Anterior cingulate cortex (tissue), 58 donors: ENCODE data around the gene BCDIN3D.
A peak's percentile ranks its signal among the peaks of the same experiment; 100 is the strongest.
"Not testable (repeated sequence)": the region's sequence is repeated elsewhere in the genome, so short reads cannot be mapped to it uniquely, and the experiment has no call there.

ENCODE experiments used
- DNase-seq, 58 donors: peaks; one replicate each; lab custom pipeline; 2025; lab: John Stamatoyannopoulos, UW

The BCDIN3D gene

GRCh38 chr12:49842519-49843352 lies at the start of gene BCDIN3D:
BCDIN3D (minus strand) TSS chr12:49843106; CDS start chr12:49843087, 19 bp downstream.
- DNase-seq: peak; percentile 35 to 93 (median 85)

- DNase-seq: no peak
Measured at GRCh38 chr12:49892084-49892731, 49.3 kb upstream of the BCDIN3D start.

DNA sequence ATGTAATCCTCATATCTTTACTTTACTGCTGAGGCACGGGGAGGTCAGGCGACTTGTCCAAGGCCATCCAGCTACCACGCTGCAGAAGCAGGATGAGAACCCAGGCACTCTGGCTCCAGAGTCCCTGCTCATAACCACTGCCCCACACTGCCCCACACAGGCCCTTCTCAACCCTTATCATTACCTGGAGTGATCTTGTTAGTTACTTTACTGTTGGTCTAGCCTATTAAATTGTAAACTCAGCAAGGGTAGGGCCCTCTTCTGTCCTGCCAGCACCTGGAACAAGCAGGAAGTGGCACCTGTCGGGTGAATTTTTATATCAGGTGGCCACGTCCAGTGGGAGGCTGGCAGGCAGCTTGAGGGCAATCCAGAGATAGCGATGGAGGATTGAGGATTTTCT lies 48.6 kb upstream of the BCDIN3D start:
- no peak for DNase-seq

GRCh38 chr12:49891012-49891411 lies 48.1 kb upstream of the BCDIN3D start:
- DNase-seq: no peak

- no peak for DNase-seq
Measured at GRCh38 chr12:49890096-49890461, 47.2 kb upstream of the BCDIN3D start.

DNA sequence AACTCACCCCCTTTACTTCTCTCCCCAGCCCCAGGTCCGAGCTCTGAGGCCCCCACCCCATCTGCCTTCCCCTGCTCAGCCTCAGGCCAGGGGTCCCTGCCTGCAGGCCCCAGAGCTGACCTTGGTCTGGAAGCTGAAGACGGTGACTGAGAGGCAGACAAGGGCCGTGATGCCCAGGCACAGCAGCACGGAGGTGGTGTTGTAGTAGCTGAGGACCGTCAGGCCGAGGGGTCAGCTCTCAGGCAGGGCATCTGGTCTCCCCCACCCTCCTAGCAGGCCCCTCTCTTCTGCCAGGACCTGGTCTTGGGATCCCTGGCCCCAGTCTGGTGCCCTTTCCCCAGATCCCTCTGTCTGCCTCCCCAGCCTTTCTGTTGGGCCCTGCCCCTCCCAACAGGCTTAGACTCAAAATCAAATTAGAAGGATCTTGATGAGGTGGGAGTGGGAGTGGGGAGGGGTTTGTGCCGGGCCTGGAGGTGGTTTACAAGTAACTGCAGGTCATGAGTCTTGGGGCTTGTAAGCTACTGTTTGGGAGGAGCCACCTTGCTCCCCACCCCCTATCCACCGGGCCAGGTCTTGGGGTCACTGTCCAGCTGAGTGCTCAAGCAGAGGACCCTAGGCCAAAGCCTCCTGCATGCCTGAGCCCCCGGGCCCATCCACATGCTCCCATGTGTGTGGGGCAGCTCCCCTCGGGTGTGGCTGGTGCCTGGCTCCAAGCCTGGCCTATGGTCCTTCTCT lies 46.6 kb upstream of the BCDIN3D start:
- no peak for DNase-seq

DNA sequence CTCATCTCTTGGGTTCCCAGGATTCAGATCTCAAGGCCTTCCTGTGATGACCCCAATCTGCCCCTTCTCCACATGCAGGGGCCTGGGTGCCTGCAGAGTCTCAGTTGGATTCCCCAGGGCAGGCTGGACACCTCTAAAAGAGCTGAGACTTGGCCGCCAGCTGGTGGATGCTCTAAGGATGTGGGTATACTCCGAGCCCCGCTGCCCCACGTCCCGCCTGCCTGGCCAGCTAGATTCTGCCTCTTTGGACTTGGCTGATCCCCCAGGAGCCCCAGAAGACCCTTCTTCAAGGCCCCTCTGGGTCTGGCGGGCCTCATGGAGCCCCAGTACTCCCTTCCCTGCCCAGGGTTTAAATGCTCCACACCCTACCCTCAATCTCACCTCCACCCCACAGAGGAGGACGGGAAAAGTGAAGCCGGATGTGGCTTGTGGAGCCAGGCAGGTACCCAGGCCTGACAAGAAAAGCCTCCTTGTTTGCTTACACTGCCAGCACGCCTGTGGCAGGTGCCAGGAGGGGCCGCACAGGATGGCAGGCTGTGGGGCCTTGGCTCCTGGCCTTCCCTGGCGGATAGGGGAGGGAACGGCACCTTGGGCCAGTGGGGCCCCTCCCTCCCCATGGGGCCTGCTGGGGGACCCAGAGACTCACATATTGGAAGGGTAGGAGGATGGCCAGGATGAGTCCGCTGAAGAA lies 45.7 kb upstream of the BCDIN3D start:
- DNase-seq: no peak

DNA sequence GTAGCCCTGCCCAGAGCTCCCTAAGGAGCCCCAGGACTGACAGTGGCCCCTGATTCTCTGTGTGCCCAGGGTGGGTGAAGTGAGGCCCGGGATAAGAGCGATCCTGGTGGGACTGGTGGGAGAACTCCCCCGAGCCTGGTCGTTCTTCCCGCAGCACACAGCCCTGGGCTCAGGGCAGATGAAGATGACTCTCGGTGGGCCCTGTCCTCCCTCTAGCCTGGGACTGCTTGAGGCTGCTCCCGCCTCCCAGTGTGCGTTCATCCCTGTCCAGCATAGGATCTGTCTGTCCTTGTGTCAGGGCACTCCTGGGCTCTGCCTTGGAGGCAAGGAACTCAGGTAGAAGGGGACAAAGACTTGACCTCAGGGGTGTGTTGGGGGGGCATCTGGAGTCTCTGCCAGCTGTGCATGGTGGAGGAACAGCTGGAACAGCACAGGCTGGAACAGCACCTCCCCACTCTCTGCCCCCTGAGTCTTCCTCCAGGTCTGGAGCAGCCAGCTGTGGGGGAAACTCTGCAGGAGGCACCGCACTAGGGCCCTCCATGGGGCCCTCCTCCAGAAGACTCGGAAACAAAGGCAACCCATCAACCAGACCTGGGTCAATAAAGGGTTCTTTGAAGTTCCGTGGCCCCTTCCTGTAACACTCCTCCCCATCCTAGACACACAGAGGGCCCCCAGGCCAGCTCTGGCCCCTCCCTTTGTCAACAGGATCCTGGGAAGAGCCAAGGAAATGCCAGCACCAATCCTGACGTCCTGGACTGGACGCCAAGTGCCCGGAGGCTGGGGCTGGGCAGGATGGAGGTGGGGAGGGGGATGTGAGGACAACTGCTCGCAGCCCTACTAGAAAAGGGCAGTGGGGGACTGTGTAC lies 44.9 kb upstream of the BCDIN3D start:
- no peak for DNase-seq

DNA sequence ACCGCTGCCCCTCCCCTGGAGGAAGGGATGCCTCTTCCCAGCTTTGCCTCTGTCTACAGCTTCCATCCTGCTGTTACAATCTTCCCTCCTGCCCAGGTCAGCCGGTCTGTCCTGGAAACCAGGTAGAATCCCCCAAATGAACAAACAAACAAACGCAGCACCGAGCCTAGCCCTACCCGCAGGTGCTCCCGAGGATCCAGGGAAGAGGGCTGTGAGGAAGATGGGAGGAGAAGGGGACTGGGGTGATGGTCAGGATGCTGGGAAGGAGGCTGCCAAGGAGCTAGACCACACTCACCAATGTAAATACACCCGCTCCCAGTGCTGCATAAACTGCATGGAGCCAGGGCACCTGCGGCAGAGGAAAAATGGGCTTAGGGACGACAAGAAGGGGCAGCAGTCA lies 44.2 kb upstream of the BCDIN3D start:
- no peak for DNase-seq

DNA sequence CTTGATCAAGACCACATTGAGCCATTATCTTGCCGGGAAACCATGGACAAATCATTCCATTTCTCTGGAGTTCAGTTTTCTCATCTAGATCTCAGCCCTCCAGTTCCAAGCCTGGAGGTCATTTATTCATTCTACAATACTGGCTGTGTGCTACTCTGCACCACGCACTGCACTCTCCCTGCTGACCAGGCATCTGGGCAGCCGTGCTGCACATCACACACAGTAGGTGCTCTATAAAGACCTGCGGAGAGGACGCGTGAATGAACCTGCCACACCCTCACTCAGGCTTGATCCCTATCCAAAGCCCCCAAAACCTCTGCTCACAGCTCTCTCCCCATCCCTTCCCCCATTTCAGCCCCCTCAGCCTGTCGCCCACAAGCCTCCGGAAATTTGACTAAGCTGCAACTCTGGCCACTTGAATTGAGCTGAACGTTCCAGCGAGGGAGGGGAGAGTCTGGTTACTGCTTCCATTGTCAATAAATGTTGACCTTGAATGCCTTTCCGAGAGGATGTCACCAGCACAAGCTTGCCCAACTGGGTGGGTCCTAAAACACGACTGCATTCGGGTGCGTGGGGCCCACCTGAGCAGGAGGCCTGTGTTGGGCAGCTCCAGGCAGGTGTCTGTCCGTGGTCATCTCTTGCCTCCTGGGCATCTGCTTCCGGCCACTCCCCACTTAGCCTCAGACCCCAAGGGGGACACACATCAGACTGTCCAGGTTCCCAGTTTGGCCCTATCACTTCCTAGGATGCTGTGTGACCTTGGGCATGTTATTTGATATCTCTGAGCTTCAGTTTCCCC lies 43.0 kb upstream of the BCDIN3D start:
- DNase-seq: no peak

DNA sequence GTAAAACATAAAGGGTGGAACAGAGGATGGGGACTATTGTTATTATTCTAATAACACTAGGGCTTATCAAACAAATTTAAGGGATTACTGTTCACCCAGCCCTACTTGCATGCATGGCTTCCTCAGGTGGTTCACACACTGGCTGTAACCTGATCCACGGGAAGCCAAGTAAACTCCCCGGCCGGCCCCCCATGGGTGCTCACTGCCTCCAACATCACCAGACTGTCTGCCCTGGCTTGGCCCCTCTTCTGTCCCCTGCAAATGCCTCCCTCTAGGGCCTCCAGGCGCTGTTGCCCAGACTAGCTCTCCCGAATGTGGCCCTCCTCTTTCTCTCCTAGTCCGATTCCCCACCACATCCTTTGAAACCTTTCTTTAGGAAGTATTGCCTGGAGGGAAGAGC lies 42.2 kb upstream of the BCDIN3D start:
- no peak for DNase-seq

DNA sequence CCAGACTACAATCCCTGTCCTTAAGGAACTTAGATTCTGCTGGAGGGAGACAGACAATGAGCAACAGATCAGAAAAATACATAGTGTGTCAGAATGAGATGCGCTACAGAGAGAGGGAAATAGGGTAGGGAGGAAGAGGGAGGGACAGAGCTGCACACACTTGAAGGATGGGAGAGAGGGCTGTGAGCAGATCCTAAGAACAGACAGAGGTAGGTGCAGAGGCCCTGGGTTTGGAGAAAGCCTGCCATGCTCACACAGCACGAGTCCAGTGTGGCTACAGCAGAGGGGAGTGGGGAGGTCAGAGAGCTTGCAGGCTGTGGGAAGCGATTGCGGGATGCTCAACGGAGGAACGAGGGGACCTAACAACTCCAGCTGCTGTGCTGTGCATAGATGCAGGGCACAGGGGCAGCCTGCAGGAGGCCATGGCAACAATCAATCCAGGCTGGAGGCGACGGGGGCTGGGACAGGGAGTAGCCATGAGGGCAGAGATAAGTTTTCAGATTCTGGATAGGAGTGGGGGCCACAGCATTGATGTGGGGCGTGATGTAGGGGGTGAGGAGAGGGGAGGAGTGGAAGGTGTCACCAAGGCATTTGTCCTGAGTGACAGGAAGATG lies 40.1 kb upstream of the BCDIN3D start:
- DNase-seq: no peak

DNA sequence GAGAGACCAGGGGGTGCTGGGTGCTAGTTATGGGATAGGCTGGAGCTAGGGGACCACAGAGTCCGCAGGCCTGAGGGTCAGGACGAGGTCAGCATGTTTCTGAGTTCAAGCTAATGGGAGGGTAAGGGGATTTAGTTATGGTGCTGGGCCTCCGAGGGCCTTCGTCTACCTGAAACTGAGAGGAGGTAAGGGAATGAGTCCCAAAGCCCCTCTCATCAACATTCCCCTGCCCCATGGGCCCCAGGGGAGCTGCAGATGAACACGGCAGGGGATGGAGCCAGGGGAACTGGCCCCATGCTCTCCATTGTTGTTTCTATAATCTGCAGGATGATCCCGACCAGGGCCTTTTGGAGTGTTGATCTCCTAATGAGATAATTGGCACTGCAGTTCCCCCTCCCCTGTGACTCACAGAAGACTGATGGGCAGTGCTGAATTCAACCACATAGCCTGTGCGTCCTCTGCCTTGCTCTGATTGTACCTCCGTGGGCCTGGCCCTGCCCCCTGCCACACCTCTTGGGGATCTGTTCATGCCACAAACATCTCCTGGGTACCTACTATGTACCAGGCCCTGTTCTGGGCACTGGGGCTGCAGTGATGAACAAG lies 39.4 kb upstream of the BCDIN3D start:
- no peak for DNase-seq

- no peak for DNase-seq
Measured at GRCh38 chr12:49881415-49882247, 38.7 kb upstream of the BCDIN3D start.

DNA sequence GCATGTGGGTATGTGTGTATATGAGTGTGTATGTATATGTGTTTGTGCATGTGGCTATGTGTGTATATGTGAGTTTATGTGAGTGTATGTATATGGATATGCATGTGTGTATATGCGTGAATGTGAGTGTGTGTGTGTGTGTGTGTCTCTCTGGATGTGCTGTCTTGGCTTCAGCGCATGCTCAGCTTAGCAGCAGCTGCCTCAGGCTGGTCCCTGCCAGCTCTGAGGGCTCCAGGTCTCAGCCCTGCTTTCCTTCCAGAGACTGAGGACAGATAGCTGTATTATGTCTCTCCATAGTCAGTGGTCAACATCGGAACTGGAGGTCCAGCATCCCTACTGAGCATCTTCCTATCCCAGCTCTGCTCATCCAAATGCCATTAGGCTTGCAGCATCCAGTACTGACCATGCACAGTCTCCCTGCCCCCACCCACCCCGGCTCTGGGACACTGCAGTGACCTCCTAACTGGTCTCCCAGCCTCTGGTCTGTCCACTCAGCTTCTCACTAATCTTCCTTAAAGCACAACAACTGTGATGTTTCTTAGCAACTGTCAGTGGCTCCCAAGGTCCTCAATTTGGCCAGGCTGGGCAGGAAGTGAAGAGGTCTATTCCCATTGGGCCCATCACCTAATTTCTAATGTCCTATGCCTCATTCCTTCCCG lies 38.0 kb upstream of the BCDIN3D start:
- peak in 3 of 58 donors; percentile 13 to 20 (median 18) for DNase-seq

- DNase-seq: not testable (repeated sequence)
Measured at GRCh38 chr12:49879065-49879464, 36.2 kb upstream of the BCDIN3D start.

GRCh38 chr12:49878021-49878420 lies 35.1 kb upstream of the BCDIN3D start:
- no peak for DNase-seq
